Fibroblast of pulmonary artery (primary cell): Measurements from ENCODE around the gene TSPAN8.
A peak's percentile ranks its signal among the peaks of the same experiment; 100 is the strongest.
"Not testable (repeated sequence)": the region's sequence is repeated elsewhere in the genome, so short reads cannot be mapped to it uniquely, and the experiment has no call there.

Experiments
- DNase-seq: peaks from one replicate; pipeline ENCODE4 v3.0.0-alpha.2; 2010; ENCODE audit warnings: low read depth
- H3K4me3 ChIP-seq: replicated peaks from 2 replicates; pipeline ENCODE4 v1.5.1; 2011; ENCODE audit warnings: low read depth, mild to moderate bottlenecking, control low read depth, low read length, moderate library complexity
- CTCF ChIP-seq: IDR thresholded peaks from 2 replicates; pipeline ENCODE4 v1.5.1; 2011; ENCODE audit warnings: mild to moderate bottlenecking, control low read depth, low read length, inconsistent platforms; ENCODE audit errors: missing control alignments

The TSPAN8 gene

DNA sequence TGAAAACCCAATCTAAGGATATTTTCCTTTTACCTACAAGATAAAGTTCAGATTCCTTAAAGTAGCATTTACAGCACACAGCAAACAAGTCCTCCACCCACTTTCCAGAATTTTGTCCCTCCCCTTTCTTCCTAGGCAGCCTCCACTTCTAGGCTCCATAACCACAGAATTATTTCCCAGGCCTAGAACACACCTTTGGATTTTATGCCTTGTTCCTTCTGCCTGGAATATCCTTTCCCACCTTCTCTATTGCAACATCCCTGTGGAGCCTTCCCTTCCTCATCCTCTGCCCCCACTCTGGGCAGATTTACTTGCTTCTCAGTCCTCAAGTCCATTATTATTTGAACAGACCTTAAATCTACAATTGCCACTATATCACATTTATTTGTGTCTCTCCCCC lies 2.1 kb upstream of the TSPAN8 start:
- no peak for TF ChIP-seq CTCF
- no peak overlapping the region for H3K4me3 ChIP-seq
- DNase-seq = no peak

DNA sequence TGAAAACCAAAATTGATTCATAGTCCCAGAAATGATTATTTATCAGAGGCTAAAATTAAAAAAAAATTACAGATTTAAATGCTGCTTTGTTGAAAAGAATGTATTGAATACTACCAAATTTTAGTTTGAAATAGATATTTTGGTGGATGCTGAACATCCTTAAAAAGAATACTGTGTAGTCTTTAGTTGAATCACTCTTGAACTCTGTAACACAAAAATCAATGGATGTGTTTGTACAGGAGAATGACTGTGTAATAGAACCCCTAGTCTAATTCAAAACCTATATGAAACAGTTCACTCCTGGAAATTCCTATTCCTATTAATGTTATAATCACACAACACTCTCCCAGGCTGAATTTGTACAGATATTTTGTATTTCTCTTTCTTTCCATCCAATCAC lies 1.5 kb upstream of the TSPAN8 start:
- TF ChIP-seq CTCF = no peak
- no peak for DNase-seq
- no peak overlapping the region for H3K4me3 ChIP-seq

- TF ChIP-seq CTCF = no peak
- H3K4me3 ChIP-seq = no peak overlapping the region
- DNase-seq = peak; percentile 42
Observed at GRCh38 chr12:71158361-71158882, 623 bp upstream of the TSPAN8 start.

- DNase-seq = no peak
- H3K4me3 ChIP-seq = no peak overlapping the region
- no peak for TF ChIP-seq CTCF
Observed at GRCh38 chr12:71155225-71155624, 2.6 kb downstream of the TSPAN8 start.

- no peak for TF ChIP-seq CTCF
- peak; percentile 49 for DNase-seq
- H3K4me3 ChIP-seq = no peak overlapping the region
Observed at GRCh38 chr12:71152851-71153250, 4.9 kb downstream of the TSPAN8 start.

- H3K4me3 ChIP-seq, DNase-seq: not testable (repeated sequence)
Observed at GRCh38 chr12:71150041-71150440, 7.8 kb downstream of the TSPAN8 start.

GRCh38 chr12:71144682-71145081 lies 13.1 kb downstream of the TSPAN8 start:
- DNase-seq = no peak
- TF ChIP-seq CTCF = no peak
- H3K4me3 ChIP-seq = no peak overlapping the region
